Stimulated activated CD8-positive, alpha-beta memory T cell treated with anti-CD3 and anti-CD28 coated beads, Interleukin-15, amount 100 ng/mL, for 4 hours (primary cell): Measurements from ENCODE around the gene GOLGA8M.
A peak's percentile ranks its signal among the peaks of the same experiment; 100 is the strongest.
"Not testable (repeated sequence)": the region's sequence is repeated elsewhere in the genome, so short reads cannot be mapped to it uniquely, and the experiment has no call there.

ENCODE experiments used
- DNase-seq, 2 donors: peaks; one replicate each; pipeline ENCODE4 v3.0.0-alpha.2; 2020; ENCODE audit warnings: low read depth in 2 of 2

GOLGA8M gene

GRCh38 chr15:28712270-28712669 is at the start of gene GOLGA8M:
Gene GOLGA8M, minus strand, starts transcription at chr15:28712421. Its CDS starts 98 bp downstream, at chr15:28712323.
- DNase-seq = not testable (repeated sequence)

GRCh38 chr15:28742890-28743289 is 30.7 kb upstream of the GOLGA8M start:
- DNase-seq = not testable (repeated sequence)

- not testable (repeated sequence) for DNase-seq
Observed at GRCh38 chr15:28738590-28739292, 26.5 kb upstream of the GOLGA8M start.

- not testable (repeated sequence) for DNase-seq
Observed at GRCh38 chr15:28738200-28738561, 26.0 kb upstream of the GOLGA8M start.

- DNase-seq = peak; percentile 11 to 34
Observed at GRCh38 chr15:28737521-28738199, 25.4 kb upstream of the GOLGA8M start.

GRCh38 chr15:28728061-28728460 is 15.8 kb upstream of the GOLGA8M start:
- peak in 1 of 2 donors; percentile 8 for DNase-seq

GRCh38 chr15:28727026-28727425 is 14.8 kb upstream of the GOLGA8M start:
- DNase-seq = not testable (repeated sequence)

- no peak for DNase-seq
Observed at GRCh38 chr15:28726102-28726501, 13.9 kb upstream of the GOLGA8M start.

- no peak for DNase-seq
Observed at GRCh38 chr15:28725556-28725955, 13.3 kb upstream of the GOLGA8M start.

GRCh38 chr15:28723986-28724385 is 11.8 kb upstream of the GOLGA8M start:
- not testable (repeated sequence) for DNase-seq

GRCh38 chr15:28719626-28720025 is 7.4 kb upstream of the GOLGA8M start:
- not testable (repeated sequence) for DNase-seq

- not testable (repeated sequence) for DNase-seq
Observed at GRCh38 chr15:28718576-28718975, 6.4 kb upstream of the GOLGA8M start.

- DNase-seq = not testable (repeated sequence)
Observed at GRCh38 chr15:28714176-28714575, 2.0 kb upstream of the GOLGA8M start.

GRCh38 chr15:28703927-28704326 is 8.3 kb downstream of the GOLGA8M start:
- DNase-seq = not testable (repeated sequence)

- DNase-seq = not testable (repeated sequence)
Observed at GRCh38 chr15:28702427-28702826, 9.8 kb downstream of the GOLGA8M start.

- DNase-seq = not testable (repeated sequence)
Observed at GRCh38 chr15:28694006-28694751, 18.0 kb downstream of the GOLGA8M start.

GRCh38 chr15:28693021-28693420 is 19.2 kb downstream of the GOLGA8M start:
- not testable (repeated sequence) for DNase-seq

GRCh38 chr15:28673533-28673932 is 38.7 kb downstream of the GOLGA8M start:
- not testable (repeated sequence) for DNase-seq

GRCh38 chr15:28672122-28672521 is 40.1 kb downstream of the GOLGA8M start:
- DNase-seq = not testable (repeated sequence)

- DNase-seq = not testable (repeated sequence)
Observed at GRCh38 chr15:28666402-28666801, 45.8 kb downstream of the GOLGA8M start.

- DNase-seq = not testable (repeated sequence)
Observed at GRCh38 chr15:28664575-28664974, 47.6 kb downstream of the GOLGA8M start.

GRCh38 chr15:28663717-28664116 is 48.5 kb downstream of the GOLGA8M start:
- not testable (repeated sequence) for DNase-seq
